Measurements from ENCODE around the gene IGIP.

DNA sequence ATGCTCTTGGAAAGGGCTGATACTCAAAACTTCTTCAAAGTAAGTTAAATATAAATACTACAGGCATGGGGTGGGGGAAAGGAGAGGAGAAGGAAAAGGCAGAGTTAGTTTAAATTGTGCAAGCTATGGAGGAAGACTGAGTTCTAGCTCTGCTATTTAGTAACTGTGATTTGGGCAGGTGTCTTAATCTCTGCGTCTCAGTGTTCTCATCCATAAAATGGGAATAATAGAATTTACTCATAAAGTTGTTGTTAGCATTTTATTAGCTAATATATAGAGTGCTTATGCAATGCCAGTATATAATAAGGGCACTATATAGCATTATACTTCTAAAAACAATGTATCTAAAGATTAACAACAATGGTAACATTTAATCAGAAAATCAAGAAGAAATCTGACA is 24.6 kb upstream of the IGIP start:
- TF ChIP-seq, protein P1, sequence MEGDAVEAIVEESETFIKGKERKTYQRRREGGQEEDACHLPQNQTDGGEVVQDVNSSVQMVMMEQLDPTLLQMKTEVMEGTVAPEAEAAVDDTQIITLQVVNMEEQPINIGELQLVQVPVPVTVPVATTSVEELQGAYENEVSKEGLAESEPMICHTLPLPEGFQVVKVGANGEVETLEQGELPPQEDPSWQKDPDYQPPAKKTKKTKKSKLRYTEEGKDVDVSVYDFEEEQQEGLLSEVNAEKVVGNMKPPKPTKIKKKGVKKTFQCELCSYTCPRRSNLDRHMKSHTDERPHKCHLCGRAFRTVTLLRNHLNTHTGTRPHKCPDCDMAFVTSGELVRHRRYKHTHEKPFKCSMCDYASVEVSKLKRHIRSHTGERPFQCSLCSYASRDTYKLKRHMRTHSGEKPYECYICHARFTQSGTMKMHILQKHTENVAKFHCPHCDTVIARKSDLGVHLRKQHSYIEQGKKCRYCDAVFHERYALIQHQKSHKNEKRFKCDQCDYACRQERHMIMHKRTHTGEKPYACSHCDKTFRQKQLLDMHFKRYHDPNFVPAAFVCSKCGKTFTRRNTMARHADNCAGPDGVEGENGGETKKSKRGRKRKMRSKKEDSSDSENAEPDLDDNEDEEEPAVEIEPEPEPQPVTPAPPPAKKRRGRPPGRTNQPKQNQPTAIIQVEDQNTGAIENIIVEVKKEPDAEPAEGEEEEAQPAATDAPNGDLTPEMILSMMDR (IDR thresholded peaks at IDR 0.05) = no peak
- TF ChIP-seq POLR2A (IDR thresholded peaks at IDR 0.05) (no peak), EP300 (IDR thresholded peaks at IDR 0.05) (no peak)
